Suprapubic skin (tissue), 4 donors: Measurements from ENCODE around the gene SLC24A4.

ENCODE experiments used
- CTCF ChIP-seq, 2 donors: fragments of 200-600 bp in 1 of 2; fragments of 450-650 bp in 1 of 2; sonication (generic) in 1 of 2; IDR thresholded peaks; one replicate each; pipeline ENCODE4 v1.5.1; 2016 to 2019; ENCODE audit warnings: antibody characterized with exemption in 2 of 2, mild to moderate bottlenecking in 1 of 2, moderate library complexity in 1 of 2
- POLR2A ChIP-seq, 2 donors: fragments of 450-650 bp; IDR thresholded peaks; one replicate each; pipeline ENCODE4 v1.6.1; 2017; ENCODE audit warnings: antibody characterized with exemption in 2 of 2, mild to moderate bottlenecking in 2 of 2, moderate library complexity in 2 of 2
- POLR2AphosphoS5 ChIP-seq, 3 donors: sonication (generic); formaldehyde crosslinking; IDR thresholded peaks; one replicate each; pipeline ENCODE4 v1.6.1; 2017; ENCODE audit warnings: antibody characterized with exemption in 3 of 3

- TF ChIP-seq POLR2A (IDR thresholded peaks at IDR 0.05) (no peak), CTCF (IDR thresholded peaks at IDR 0.05) (no peak), POLR2AphosphoS5 (IDR thresholded peaks at IDR 0.05) (no peak)
Observed at GRCh38 chr14:92480856-92481255, 157.9 kb downstream of the SLC24A4 start.
